Vagina (tissue), 2 donors: ENCODE data around the gene CASP4.

Experiments
- POLR2A ChIP-seq, 2 donors: fragments of 450-650 bp; IDR thresholded peaks; one replicate each; pipeline ENCODE4 v1.6.1; 2017; ENCODE audit warnings: antibody characterized with exemption in 2 of 2, mild to moderate bottlenecking in 2 of 2, moderate library complexity in 2 of 2
- POLR2AphosphoS5 ChIP-seq, 2 donors: sonication (generic); formaldehyde crosslinking; IDR thresholded peaks; one replicate each; pipeline ENCODE4 v1.9.0; 2017; ENCODE audit warnings: antibody characterized with exemption in 2 of 2, mild to moderate bottlenecking in 2 of 2, low read depth in 1 of 2; ENCODE audit not compliant: insufficient read depth in 1 of 2
- TF ChIP-seq, protein P1 (sequence below), 3 experiments: fragments of 450-650 bp in 2 of 3; fragments of 200-600 bp in 1 of 3; sonication (generic) in 1 of 3; IDR thresholded peaks; one replicate each; pipeline ENCODE4 v1.5.1; 2017 to 2019; ENCODE audit warnings: antibody characterized with exemption in 3 of 3, mild to moderate bottlenecking in 2 of 3, moderate library complexity in 2 of 3

DNA sequence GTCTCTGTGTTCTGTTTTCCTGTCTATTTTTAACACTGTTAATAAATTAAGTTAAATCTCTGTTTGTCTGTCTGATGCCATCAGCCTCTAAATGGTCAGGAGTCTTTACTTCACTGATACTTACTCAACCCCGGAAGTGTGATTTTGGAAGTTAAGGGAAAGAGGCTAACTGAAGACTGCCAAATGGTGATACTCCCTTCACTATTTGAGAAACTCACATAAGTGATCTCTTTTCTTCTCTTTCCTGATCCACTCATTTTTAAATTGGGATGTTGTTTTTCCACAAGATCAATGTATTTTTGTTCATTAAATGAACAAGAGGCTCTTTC lies 69.7 kb downstream of the CASP4 start:
- TF ChIP-seq, protein P1, sequence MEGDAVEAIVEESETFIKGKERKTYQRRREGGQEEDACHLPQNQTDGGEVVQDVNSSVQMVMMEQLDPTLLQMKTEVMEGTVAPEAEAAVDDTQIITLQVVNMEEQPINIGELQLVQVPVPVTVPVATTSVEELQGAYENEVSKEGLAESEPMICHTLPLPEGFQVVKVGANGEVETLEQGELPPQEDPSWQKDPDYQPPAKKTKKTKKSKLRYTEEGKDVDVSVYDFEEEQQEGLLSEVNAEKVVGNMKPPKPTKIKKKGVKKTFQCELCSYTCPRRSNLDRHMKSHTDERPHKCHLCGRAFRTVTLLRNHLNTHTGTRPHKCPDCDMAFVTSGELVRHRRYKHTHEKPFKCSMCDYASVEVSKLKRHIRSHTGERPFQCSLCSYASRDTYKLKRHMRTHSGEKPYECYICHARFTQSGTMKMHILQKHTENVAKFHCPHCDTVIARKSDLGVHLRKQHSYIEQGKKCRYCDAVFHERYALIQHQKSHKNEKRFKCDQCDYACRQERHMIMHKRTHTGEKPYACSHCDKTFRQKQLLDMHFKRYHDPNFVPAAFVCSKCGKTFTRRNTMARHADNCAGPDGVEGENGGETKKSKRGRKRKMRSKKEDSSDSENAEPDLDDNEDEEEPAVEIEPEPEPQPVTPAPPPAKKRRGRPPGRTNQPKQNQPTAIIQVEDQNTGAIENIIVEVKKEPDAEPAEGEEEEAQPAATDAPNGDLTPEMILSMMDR (IDR thresholded peaks at IDR 0.05), result no peak
- TF ChIP-seq POLR2A (IDR thresholded peaks at IDR 0.05), result no peak
- TF ChIP-seq POLR2AphosphoS5 (IDR thresholded peaks at IDR 0.05; ENCODE audit: insufficient read depth in 1 of 2, low read depth in 1 of 2), result peak in 1 of 2 donors; percentile 41
